Subcutaneous adipose tissue (tissue), 4 donors: ENCODE data around the gene URB1. TPM values are rescaled to one million over a fixed set of nuclear protein-coding genes. Genes with fewer than 3 reads are reported as not detected.

Experiments used
- total RNA-seq, 4 donors: library from RNA; depleted of rRNA; stranded (reverse); fragments of >200 nt; gene quantifications; one replicate each; pipeline ENCODE4 v1.1.0, GENCODE V29; 2016
- TF ChIP-seq, protein P1 (sequence below): fragments of 450-650 bp; IDR thresholded peaks from one replicate; pipeline ENCODE4 v1.5.1; 2016; ENCODE audit warnings: low read depth, mild to moderate bottlenecking, control low read depth, antibody characterized with exemption, moderate library complexity

Gene URB1
- total RNA-seq, 4 donors from 2014 or later = 9.3 to 18.6 (median 14.2) TPM

DNA sequence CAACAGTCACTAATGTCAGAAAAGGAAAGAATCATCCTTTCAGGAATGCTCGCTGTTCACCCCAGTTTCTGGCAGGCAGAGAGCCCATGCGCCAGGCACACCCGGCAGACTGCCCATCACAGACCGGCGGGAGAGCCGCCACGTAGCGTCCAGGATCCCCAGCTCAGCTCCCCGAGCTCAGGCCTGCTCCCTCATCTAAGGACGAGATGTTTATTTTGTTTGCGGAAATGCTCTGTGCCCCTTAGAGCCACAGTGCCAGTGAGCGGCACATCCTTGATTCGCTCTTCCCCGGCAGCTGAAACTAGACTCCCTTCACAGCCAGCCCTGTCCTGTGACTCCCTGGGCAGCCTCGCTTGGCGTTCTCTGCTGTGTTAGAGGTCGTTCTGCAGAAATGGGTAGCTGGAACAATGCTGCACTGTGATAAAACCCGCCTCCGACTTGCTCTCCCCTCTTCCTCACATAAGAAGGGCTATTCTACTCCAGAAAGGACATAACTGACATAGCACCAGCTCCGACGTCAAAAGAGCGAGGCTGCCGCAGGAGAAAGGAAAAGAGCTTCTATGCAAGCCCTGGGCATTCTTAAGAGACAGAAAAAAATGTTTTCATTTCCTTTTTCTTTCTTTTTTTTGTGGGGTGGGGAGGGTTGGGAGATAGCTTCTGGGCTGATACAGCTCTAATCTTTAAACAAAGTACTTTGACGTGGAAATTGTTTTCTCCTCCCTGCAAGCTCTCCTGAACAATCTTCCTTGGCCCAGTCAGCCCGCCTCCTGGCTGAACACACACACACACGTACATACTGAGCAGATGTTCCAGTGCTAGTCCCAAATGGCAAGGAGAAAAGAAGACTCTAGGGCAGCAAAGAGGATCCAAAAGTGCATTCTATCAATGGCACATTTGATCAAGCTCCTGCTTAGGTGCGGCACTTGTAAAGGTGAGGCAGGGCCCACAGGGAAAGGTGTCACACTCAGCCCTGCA is 56.9 kb downstream of the URB1 start:
- TF ChIP-seq, protein P1, sequence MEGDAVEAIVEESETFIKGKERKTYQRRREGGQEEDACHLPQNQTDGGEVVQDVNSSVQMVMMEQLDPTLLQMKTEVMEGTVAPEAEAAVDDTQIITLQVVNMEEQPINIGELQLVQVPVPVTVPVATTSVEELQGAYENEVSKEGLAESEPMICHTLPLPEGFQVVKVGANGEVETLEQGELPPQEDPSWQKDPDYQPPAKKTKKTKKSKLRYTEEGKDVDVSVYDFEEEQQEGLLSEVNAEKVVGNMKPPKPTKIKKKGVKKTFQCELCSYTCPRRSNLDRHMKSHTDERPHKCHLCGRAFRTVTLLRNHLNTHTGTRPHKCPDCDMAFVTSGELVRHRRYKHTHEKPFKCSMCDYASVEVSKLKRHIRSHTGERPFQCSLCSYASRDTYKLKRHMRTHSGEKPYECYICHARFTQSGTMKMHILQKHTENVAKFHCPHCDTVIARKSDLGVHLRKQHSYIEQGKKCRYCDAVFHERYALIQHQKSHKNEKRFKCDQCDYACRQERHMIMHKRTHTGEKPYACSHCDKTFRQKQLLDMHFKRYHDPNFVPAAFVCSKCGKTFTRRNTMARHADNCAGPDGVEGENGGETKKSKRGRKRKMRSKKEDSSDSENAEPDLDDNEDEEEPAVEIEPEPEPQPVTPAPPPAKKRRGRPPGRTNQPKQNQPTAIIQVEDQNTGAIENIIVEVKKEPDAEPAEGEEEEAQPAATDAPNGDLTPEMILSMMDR = no peak

DNA sequence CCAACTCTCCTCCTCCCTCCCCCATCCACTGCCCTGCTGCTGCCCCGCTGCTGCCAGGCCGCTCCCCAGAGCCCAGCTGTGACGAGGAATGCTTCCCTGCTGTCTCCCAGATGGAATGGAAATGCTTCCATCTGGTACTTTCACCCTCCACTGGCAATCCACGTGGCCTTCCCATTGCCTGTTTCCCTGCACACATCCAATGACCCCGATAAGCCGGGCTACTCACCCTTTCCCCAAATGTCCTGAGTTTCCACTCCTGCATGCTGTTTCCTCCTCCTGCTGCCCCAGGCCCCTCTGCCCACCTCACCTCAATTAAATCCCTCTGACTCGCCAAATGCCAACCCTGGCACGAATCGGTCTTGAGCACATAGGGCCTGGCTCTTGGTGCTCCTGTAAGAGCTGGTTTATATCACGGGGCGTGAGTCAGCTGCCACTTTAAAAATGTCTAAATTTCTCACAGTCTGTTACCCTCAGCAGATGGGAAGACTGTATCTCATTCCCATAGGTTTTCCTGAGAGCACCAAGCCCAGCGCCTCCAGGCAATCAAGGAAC is 57.8 kb downstream of the URB1 start:
- TF ChIP-seq, protein P1 = no peak

DNA sequence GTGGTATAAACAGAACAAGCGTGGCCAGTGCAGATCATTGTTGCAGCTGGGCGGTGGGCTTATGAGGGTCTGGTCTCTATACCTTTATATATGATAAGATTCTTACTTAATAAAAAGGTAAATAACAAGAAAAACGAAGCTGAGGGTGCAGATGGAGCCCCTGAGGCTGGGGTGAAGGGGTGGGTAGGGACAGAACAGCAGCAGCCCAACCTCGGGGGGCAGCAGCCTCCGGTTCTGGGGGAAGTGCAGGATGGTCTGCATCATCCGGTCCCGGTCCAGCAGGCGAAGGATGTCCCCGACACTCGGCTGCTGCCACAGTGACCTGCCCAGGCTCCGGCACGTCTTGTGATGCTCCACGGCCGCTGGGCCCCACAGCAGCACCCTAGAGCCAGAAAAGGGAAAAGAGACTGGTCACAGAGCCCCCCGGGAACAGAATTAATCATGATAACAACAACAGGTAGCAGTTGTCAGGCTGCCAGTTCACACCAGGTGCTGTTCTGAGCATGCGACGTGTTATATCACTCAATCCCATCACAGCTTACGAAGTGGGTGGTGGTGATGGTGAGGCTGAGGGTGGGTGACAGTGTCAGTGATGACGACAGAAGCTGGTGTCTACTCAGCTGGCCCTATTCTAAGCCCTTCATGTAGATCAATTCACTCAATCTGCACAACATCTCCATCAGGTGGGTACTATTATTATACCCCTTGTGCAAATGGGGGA is 58.7 kb downstream of the URB1 start:
- TF ChIP-seq, protein P1 = no peak

DNA sequence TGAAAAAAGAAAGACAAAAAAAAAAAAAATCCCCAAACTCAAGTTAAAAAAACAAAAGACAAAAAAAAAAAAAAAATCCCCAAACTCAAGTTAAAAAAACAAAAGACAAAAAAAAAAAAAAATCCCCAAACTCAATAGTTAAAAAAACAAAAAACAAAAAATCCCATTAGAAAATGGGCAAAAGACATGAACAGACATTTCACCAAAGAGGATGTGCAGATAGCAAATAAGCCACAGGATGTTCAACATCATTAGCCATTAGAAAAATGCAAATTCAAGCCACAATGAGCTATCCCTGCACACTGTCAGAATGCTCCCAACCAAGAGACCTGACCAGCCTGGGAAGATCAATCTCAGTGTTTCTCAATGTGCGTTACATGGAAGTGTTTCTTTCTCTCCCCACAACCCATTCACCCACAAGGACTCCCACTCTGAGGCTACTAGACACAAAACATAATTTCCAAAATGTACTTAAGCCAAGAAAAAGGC is 60.3 kb downstream of the URB1 start:
- TF ChIP-seq, protein P1 = no peak

DNA sequence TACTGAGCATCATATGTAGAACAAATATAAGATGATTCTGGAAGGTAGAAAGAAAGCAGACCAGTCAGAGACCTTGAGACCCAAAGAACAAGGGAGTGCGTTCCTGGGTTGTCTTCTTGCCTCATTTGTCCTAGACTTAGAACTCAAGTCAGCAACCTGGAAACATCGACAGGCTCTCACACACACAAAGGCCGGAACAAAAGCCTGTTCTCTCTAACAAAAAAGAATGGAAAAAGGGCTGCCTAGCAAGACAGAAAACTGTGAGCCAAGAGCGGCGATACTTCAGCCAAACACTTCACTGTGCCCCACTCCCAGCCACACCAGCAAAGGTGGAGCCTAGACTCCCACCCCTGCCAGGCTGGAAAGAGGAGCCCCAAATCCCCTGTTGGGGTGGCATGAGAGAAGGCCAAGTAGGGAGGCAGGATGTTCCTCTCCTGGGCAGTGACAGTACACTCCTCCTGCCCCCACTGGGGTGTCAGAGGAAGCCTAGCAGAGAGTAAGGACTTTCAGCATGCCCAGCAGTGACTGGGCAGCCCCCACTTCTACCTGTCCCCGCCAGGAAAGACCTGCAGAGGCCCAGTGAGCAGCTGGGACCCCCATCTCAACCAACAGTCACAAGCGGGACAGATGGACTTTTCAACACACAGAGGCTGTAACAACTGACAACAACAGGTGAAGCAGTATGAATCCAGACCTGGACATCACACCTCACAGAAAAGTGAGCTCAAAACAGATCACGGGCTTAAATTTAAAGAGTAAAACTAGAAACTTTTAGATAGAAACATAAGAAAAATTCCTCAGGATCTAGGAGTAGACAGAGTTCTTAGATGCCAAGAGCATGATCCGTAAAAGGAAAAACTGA is 61.1 kb downstream of the URB1 start:
- TF ChIP-seq, protein P1 = no peak

DNA sequence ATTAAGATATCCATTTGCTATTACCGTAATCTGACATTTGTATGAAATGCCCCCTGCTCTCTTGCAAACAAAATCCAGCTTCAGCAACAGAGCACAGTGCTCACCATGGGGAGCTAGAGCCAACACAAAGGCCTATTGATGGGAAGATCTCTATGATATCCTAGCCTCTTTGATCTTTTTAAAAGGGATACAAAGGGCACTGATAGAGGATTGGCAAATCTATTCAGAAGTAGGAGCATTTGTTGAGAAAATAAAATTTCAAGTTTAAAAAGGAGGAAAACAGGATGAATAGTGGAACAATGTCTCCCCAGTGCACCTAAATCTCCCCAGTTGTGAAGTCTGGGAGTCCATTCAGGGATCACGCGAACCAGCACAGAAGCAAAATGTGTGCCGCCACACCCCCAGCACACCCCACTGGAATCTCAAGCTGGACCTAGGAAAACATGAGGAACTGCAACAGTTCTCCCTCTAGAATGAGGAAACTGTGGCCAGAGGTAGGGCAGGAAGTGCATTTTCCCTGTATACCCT is 62.0 kb downstream of the URB1 start:
- TF ChIP-seq, protein P1 = no peak
